GOT3 (cell line): ENCODE data around the gene NFAM1.

Source experiments
- DNase-seq: peaks from one replicate; lab custom pipeline; 2025; ENCODE audit warnings: mixed read lengths; lab: John Stamatoyannopoulos, UW

The NFAM1 gene, protein sequence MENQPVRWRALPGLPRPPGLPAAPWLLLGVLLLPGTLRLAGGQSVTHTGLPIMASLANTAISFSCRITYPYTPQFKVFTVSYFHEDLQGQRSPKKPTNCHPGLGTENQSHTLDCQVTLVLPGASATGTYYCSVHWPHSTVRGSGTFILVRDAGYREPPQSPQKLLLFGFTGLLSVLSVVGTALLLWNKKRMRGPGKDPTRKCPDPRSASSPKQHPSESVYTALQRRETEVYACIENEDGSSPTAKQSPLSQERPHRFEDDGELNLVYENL

DNA sequence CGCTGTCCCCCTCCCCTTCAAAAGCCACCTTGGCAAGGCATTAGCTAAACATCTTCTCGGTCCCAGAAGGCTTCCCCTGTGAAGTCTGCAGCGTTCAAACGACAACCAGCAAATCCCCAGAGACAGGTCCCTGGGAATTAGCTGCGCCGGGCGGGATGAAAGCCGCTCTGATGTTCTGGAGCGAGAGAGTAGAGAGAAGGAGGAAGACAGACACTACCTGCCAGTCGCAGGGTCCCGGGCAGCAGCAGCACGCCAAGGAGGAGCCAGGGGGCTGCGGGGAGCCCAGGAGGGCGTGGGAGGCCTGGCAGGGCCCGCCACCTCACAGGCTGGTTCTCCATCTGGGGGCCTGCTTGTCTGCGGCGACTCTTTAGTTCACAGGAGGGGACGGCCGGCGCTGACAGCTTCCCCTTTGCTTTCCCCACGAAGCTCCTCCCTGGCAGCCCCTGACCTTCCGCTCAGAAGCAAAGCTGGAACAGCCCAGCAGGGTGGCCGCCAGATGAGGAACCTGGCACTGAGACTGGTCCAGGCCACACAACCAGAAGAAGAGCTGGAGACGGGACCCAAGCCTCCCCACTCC lies at the start of gene NFAM1:
Gene NFAM1, minus strand, starts transcription at position 384 of the 577 bp plus-strand sequence. Its CDS starts 46 bp downstream, at position 338.
- no peak for DNase-seq

GRCh38 chr22:42475122-42475521 lies 42.9 kb upstream of the NFAM1 start:
- DNase-seq: no peak

DNA sequence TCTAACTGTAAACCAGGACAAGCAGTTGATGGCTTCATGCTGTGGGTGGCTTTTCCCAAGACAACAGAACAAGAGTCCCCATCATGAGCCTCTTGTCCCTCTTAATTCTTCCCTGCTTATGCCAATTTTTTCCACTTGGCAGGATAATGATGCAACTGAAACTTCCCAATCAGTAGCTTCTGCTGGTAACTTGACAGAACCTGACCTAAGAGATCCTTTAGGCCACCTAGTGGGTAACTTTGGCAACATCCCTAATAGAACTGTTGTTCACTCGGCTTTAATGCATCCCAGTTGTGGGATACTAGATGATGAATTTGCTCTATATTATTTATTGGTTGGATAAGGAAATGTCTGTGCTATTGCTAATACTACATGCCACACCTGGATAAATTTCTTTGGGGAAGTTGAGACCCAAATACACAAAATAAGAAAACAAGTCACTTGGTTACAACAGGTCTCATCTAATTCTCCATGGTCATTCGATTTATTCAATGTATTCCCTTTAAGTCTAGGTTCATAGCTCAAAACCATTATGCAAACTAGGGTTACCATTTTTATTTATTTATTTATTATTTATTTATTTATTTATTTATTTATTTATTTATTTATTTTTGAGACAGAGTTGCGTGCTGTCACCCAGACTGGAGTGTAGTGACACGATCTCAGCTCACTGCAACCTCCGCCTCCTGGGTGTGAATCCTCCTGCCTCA lies 41.4 kb upstream of the NFAM1 start:
- DNase-seq: no peak

DNA sequence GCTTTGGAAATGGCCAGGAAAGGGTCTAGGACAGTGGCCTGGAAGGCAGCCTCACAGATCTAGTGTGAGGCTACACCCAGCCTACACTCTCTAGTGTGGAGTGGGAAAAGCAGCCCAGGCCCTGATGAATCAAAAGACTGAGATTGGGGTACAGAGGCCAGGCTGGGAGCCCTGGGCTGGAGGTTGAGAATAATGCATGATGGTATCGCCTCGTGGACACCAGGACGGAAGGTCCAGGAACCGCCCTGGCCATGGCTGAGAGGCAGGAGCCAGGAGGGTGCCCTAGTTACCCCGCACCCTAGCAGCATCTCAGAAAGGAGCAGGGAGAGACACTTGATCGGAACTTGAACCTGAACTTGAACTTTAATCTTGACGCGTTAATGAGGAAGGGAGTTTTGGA lies 40.5 kb upstream of the NFAM1 start:
- DNase-seq: no peak

DNA sequence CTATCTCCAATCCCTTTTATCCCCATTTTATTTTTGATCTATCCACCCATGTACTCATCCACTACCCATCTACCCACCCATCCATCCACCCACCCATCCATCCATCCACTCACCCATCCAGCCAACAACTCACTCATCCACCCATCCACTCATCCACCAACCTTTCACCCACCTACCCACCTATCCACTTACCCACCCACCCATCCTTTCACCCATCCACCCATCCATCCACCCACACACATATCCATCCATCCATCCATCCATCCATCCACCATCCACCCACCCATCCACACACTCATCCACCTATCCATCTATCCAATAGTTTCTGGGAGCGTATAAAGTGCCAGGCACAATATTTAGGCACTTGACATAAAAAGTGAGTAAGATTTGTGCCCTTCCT lies 39.2 kb upstream of the NFAM1 start:
- DNase-seq: no peak

- DNase-seq: no peak
Observed at GRCh38 chr22:42470366-42471082, 38.3 kb upstream of the NFAM1 start.

GRCh38 chr22:42468841-42469240 lies 36.6 kb upstream of the NFAM1 start:
- DNase-seq: no peak

DNA sequence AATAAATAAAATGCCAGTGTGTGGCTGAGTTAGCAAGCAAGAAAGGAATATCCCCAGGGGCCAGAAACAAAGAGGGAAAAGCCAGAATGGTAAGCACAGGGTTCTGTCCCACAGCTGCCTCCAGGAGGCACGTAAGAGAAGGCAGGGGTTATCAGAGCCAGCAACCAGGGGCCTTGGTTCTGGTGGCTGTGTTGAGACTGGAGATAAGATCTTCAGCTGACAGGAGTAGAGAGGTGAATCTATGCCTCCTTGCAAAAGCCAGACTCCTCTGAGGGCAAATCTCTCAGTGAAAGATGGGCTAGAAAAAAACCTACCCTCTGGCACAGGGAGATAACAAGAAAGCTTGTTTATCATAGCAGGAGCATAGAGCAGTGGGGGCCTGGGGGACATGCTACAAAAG lies 29.8 kb upstream of the NFAM1 start:
- DNase-seq: no peak

DNA sequence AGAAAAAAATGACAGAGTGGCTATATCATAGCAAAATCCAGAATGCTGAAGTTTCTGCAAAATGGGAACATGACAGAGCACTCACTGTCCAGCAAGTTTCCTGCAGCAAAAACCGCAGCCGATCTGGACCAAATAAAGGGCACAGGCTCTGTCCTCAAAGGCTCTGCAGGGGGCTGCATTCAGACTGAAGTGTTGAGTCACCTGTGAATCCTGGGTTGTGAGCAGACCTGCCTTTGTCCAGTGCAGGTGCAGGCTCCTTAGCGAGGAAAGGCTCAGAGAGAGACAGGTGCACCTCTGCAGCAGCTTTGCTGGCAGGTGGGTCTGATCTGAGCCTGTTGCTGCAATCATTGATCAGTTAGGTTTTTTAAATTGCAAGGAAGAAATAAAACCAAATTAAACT lies 29.3 kb upstream of the NFAM1 start:
- DNase-seq: no peak

DNA sequence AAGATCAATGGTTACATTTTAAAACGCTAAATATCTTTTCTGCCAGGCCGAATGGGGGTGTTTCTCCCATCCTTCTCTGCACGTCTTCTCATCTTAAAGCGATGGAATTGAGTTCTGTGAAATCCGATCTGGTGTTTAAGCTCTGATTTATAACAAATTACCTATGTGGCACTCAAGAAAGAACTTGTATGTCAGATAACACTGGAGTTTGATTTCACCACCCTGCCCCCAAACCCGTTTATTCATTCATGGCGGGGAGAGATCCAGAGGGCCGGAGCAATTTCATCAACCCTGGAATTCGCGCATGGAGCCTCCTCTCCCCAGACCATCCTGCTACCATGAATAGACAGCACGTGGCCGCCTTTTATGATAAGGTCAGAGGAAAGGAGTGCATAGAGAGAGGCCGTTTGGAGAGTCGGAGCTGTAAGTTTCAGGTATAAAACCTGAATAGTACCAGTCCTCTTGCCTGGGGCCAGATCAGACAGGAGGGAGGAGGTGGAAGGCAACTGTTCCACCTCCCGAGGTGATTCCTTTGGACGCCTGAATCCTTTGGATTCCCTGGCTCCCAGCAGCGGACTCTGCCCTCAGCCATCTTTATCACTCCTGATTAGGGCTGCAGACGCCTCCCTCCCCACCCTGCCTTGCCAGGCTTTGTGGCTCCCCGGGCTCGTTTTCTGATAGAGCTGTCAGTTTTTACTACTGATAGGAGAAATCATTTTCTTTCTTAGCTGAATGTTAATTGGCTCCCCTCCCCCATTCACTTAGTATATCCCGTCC lies 27.3 kb upstream of the NFAM1 start:
- DNase-seq: no peak

DNA sequence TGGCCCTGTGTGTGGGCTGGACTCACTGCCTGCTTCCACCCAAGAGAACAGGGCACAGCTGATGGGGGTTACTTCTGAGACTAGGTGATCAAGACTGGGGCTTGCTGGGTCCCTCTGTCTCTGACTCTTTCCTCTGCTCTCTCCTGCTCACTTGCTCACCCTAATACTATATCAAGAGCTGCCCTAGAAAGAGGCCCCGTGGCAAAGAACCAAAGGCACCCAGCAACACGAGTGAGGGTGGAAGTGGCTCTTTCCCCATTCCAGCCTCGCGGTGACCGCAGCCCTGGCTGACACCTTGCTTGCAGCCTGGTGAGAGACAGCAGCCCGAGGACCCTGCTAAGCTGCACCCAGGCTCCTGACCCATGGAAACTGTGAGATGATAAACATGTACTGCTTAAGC lies 20.7 kb upstream of the NFAM1 start:
- DNase-seq: no peak

DNA sequence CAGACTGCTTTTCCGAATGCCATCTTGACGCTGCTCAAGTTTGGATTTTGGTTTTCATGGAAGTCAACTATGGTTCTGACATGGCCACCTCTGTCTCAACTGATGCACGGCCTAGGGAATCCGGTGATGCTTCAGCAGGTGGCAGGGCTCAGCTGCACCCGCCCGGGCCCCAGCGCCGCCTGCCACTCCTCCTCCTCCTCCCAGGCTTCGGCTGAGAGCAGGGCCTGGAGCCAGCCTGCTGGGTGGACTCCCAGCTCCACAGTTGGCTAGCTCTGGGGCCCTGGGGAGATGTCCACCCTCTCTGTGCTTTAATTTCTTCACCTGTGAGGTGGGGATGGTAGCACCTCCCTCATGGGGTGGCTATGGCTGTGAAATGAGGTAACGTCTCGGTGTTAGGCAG lies 20.3 kb upstream of the NFAM1 start:
- no peak for DNase-seq

DNA sequence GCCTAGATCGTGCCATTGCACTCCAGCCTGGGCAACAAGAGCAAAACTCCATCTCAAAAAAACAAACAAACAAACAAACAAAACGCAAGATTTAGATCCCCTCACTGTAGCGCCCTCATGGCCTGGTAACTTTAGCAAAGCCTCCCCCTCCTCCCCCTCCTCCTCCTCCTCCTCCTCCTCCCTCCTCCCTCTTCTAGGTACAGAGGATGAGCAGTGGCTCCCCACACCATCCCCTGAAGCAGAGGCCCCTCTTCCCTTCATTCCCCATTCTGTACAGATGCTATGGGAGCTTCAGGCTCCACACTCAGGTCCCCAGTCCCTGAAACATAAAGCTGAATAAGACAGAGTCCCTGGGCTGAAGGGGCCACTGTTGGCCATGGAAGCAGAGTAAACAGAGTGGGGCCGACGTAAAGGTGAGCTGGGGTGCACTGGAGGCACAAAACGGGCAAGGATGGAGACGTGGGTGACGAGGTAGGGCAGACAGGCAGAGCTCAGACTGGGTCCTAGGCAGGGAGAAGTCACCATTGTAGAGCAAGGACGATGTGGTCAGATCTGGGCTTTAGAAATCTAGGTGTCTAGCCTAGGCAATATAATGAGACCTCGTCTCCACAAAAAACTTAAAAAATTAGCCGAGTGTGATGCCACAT lies 19.4 kb upstream of the NFAM1 start:
- no peak for DNase-seq

DNA sequence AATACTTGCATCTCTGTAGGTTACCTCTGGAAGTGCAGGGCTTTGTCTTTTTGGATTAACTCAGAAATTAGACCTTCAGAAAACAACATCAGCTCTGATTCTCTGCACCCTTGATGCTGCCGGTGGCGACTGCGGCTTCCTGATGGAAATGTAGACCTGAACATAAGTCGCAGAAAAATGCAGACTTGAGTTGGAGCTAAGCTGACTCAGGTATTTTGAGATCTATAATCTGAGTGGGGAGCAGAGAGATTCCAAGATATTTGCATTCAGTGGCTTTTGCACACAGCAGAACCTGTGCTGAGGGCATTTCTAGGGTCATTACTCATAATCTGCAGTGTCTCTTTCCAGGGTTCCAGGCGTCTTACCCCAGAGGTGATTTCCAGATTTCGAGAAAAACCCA lies 18.7 kb upstream of the NFAM1 start:
- DNase-seq: no peak

DNA sequence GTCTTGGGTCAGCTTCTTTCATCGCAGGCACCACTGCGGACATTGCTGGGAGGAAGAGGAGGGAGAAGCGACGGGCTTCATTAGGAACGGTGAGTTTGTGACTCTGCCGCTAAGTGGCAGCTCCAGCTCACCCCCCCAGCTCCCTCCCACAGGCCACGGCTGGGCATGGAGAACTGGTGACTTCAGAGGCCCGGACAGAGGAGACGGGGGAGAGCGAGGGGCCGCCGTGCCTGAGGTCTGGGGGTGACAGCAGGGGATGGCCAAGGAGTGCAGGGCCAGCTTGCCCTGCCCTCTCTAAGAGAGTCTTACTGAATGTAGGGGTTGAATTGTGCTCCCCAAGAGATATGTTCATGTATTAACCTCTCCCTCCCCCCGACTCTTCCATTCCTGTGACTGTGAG lies 13.9 kb upstream of the NFAM1 start:
- DNase-seq: no peak

DNA sequence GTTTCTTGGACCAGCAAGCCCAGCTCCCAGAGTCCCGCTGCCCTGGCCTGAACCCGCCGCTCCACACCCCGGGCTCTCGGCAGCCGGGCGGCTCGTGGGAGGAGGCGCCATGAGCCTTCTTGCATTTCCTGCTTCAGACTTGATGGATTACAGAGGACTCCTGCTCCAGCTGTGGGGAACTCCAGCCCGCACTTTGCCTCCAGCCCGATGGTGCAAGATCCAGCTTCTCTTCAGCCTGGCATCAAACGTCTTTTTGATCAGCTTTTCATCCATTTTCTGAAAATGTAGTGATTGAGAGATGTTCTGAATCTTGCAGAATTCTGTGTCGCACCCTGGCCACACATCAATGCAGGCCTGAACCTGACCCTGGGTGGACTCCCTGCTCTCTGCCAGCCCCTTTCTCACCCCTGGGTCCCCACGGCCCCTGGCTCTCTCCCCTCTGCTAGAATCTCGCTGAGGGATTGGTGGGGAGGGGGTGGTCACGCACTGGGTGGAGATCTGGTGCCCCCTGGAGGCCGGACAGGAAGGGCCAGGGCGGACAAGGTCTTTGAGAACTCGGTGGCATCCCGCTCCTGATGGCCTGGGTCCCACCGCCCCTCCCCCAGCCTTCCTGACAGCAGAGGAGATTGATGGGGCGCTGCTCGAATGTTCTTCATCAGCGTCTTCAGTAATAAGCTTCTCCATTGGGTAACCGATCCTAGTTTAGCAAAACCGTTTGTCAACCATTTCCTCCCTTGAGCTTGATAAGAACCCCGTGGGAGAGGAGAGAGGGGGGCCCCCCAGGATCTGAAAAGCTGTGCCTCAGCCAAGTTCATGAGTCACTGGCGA lies 12.1 kb upstream of the NFAM1 start:
- peak; percentile 43 for DNase-seq

DNA sequence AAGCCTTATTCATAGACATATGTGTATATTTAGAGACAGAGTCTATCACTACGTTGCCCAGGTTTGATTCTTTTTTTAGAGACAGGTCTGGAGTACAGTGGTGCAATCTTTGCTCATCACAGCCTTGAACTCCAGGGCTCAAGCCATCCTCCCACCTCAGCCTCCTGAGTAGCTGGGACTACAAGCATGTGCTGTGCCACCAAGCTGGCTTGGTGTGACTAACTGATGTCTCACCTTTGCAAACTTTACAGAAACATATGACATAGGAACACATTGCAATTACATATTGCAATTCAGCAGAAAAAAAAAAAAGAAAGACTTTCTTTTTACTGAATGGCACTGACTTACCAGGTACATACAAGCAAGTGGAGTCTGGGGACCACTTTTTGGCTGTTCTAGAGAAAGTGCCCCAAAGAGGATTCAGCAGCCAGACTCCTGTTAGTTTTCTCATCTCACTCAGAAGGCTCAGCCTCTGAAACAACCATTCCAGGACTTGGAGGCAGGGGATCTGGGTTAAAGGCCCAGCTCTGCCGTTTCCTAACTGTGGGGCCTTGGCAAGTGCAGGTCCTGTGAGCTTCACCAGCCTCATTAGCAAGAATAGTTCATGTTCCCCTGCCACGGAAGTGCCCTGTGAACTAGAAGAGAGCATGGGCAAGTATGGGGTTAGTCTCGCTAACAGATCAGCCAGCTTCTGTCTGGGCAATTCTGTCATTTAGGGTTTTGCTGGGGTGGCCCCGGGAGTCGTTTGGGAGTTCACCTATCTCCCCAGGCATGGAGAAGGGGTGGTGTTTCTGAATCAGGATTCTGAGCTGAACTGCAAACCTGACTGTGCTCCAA lies 11.3 kb upstream of the NFAM1 start:
- DNase-seq: no peak

- DNase-seq: no peak
Observed at GRCh38 chr22:42442748-42443147, 10.5 kb upstream of the NFAM1 start.

DNA sequence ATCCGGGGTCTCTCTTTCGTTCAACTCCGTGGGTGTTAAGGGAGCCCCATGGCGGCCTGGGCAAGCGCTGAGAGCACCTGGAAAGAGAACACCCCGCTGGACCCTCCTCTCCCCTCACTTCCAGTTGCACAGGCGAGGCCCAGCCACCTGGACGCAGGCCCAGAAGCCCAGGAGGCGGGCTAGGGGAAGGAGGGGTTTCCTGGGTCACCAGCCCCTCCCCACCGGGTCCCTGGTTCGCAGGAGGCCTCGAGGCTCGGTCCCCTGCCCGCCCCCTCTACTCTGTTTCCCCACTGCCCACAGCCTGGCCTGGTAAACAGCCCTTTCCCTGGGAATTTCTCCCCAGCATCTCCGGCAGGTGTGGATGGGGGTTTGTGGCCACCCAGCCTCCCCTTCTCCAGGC lies 8.5 kb upstream of the NFAM1 start:
- no peak for DNase-seq
